ENCODE results near the gene RALGPS1.
"Not testable (repeated sequence)": the region's sequence is repeated elsewhere in the genome, so short reads cannot be mapped to it uniquely, and the experiment has no call there.

Gene RALGPS1

GRCh38 chr9:127168756-127169574, 254.4 kb downstream of the RALGPS1 start:
- in situ Hi-C loops (cut with MboI; ENCODE audit: low sequenced_read_pairs) = no loop called here

DNA sequence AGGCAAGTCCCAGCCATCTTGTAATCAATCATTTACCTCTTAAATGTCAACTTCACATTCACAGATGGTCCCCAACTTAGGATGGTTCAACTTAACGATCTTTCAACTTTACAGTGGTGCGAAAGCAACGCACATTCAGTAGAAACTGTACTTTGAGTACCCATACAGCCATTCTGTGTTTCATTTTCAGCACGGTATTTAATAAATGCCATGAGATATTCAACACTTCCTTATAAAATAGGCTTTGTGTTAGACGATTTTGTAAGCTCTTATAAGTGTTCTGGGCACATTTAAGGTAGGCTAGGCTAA, 254.9 kb downstream of the RALGPS1 start:
- in situ Hi-C loops (cut with MboI; ENCODE audit: low sequenced_read_pairs) = no loop called here

GRCh38 chr9:127170103-127170502, 255.5 kb downstream of the RALGPS1 start:
- in situ Hi-C loops (cut with MboI; ENCODE audit: low sequenced_read_pairs) = no loop called here

DNA sequence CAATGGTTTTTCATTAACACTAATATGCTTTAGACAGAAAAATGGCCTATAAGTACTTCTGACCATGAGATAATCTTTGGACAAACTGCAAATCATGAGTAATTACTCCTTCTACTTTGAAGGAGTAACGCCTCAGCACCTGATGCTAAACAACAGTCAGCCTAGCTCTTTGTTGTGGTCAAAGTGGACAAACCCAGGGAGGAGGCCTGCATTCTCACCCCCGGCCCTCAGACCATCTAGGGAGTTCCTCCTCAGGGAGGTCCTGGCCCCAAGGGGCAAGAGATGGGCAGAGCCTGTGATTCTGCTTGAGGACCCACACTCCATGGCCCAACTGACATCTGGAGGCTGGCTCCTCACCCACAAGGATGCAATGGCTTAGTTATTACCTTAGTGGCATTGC, 256.1 kb downstream of the RALGPS1 start:
- in situ Hi-C loops (cut with MboI; ENCODE audit: low sequenced_read_pairs) = no loop called here

GRCh38 chr9:127171348-127171747, 256.8 kb downstream of the RALGPS1 start:
- in situ Hi-C loops (cut with MboI; ENCODE audit: low sequenced_read_pairs) = not testable (repeated sequence)

- in situ Hi-C loops (cut with MboI; ENCODE audit: low sequenced_read_pairs) = no loop called here
Observed at GRCh38 chr9:127172066-127172707, 257.6 kb downstream of the RALGPS1 start.

DNA sequence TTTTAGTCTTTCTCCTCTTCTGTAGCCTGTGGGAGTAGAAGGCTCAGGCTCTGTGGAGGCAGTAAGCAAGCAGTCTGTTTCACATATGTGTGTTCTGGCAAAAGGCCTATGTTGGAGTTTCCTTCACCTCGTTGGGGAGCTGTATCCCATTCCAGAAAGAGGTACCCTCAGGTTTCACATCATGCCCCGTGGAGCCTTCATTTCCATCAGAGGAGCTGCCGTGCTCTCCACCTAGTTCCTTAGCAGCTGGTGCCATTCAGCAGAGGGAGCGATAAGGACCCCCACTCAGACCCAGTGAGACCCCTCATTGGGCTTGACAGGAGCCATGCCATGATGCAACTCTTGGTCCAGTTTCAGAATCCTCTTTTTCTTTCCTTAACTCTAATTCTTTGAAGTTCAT, 258.5 kb downstream of the RALGPS1 start:
- in situ Hi-C loops (cut with MboI; ENCODE audit: low sequenced_read_pairs) = no loop called here

GRCh38 chr9:127174386-127175318, 260.1 kb downstream of the RALGPS1 start:
- in situ Hi-C loops (cut with MboI; ENCODE audit: low sequenced_read_pairs) = no loop called here

GRCh38 chr9:127175319-127175715, 260.7 kb downstream of the RALGPS1 start:
- in situ Hi-C loops (cut with MboI; ENCODE audit: low sequenced_read_pairs) = no loop called here

DNA sequence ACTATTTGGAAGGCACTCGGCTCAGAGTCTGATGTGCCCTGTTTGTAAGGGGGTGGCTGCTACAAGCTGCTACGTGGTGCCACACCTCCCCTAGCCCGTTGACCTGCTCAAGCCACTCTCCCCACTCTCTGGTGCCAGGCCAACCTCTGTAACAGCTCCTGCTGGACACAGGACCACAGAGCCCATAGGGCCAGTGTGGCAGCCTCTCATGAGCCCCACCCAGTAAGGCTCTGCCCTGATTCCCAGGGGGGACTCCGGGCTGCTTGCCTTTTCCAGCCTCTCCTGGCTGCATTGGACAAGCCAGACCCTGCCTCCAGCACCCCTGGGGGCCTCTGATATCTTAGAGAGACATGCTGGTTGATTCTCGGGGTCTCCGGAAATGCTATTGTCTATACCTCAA, 261.2 kb downstream of the RALGPS1 start:
- in situ Hi-C loops (cut with MboI; ENCODE audit: low sequenced_read_pairs) = no loop called here

GRCh38 chr9:127176631-127177030, 262.0 kb downstream of the RALGPS1 start:
- in situ Hi-C loops (cut with MboI; ENCODE audit: low sequenced_read_pairs) = no loop called here

DNA sequence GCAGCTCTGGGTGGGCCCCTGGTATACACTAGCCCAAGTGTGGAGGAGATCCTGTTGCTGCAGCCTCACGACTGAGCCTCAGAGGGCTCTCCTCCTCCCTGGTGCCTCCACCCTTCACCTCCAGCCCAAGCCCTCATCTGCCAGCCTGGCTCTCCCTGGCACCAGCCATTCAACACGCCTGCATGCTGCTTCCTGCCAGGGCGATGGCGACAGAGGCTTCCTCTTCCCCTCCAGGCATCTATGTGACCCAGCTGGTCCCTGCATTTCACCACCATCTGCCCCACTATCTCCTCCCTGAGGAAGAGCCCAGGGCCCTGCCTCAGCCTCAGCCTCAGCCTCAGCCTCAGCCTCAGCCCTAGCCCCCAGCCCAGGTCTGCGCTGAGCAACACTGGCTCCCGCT, 262.6 kb downstream of the RALGPS1 start:
- in situ Hi-C loops (cut with MboI; ENCODE audit: low sequenced_read_pairs) = no loop called here

DNA sequence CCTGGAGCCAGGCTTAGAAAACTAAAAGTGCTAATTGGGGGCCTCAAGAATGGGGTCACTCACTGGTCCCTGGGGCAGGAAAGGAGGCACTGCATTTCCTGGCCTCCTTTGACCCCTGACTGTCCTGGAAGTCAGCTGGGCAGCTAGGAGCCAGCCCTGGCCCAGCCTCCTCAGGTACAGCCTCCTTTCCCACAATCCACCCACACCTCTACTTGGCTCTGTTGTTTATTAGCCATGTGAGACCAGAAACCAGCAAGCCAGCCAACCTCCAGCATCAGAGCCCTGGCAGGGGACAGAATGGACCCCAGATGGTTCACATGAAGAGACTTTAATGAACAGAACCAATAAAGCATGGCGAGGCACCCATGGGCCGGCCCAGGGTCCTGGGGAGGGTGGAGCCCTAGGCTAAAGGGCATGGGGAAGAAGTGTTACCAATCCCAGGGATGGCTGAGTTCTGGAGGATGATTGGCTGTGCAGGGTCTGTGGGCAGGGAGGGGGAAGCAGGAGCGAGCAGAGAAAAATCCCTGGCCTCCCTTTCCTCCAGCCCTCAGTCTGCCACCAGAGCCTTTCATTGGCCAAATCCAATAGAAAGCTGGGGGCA, 263.2 kb downstream of the RALGPS1 start:
- in situ Hi-C loops (cut with MboI; ENCODE audit: low sequenced_read_pairs) = no loop called here

DNA sequence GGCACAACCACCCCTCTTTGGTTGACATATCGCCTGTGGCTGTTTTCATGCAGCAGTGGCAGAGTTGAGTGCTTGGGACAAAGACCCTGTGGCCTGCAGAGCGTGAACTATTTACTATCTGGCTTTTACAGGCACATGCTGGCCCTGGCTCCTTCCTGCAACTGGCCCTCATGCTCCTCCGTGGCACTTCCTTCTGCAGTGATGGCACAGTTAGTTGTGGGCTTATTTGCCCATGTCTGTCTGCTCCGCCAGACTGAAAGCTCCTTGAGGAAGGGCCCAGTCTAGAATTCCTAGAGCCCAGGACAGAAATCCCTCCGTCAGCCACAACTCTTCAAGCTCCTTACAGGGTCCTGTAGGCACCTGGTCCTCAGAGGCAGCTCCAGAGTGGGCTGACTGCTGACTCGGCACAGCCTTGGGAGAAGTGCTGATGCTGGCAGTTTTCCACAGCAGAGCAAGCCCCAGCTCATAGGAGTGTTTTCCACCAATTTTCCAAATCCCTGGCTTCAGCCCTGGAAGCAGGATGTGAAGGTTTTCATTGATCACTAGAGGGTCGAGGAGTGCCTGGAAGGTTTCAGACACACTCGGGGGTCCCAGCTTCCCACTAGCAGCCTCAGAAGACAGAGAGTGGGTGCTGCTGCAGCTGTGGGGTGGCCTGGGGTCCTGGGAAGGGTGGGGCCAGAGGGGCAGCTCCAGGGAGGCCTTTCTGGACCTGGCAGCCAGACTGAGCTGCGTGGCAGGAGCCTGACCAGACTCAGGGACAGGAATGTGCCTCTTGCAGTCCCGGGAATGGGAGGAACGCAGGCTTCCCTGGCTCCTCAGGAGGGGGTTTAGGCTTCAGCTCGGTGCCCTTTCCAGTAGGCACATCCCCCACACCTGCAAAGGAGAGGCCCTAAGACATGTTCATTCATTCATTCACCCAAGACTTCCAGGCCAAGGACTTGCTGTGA, 264.4 kb downstream of the RALGPS1 start:
- in situ Hi-C loops (cut with MboI; ENCODE audit: low sequenced_read_pairs) = no loop called here

DNA sequence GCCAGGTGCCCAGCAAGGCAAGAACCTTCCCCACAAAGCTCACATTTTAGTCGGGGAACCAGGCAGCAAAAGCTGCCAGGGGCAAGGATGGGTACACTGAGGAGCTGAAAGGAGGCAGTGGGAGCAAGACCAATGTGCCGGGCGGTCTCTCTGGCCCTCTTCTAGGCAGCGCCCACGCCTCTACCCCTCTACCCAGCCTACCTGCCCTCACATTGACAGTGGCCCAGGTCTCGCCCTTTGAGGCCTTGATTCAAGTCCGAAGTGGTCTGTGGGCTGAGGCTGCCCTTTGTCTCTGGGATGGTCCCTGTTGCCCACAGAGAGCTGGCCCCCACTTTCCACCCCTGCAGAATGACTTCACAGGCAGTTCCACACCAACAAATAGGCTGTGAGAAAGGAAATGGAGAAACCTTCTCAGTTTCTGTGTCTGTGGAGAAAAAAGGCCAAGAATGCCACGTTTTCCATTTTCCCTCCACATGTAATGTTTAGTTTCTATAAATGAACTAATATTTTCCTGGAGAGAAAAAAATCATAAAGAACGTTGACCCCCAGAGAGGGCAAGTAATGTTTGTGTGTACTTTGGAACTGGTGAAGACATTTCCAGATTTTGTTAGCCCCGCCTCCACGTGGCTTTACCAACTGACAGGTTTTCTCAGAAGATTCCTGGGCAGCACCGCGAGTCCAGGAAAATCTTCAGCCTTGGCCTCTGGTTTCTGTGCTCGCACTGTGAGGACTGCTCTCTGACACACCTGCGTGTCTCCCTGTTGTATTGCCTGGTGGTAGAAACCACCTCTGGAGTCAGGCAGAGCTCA, 265.3 kb downstream of the RALGPS1 start:
- in situ Hi-C loops (cut with MboI; ENCODE audit: low sequenced_read_pairs) = no loop called here

DNA sequence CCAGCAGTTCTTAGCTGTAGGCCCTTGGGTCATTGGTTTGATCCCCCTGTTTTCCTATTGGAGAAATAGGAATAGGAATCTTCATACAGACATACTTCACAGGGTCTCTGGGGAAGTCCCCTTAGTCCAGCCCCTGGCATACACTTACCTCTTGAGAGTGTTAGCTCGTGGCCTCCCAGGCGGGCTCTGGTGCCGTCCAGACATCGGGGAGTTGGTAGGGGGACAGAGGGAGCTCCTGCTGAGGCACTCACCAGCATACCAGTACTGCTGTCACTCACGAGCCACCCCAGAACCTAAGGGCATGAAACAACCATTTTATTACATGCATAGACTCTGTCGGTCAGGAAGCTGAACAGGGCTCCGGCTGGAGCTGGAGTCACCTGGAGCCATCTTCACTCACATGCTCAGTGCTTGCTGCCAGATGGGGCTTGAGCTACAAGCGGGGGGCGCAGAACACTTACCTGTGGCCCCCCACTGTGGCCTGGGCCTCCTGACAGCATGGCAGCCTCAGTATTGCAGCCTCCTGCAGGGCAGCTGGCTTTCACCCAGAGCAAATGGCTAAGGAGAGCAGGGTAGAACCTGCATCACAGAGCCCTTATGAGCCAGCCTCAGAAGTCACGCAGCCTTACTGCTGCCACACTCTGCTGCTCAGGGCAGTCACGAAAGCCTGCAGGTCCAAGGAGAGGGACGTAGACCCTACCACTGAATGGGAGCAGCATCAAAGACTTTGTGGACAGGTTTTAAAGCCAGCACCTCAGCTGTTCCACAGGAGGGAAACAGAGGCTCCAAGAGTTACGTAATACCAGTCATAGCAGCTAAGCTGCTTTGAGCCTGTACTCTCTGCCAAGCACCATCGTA, 266.1 kb downstream of the RALGPS1 start:
- in situ Hi-C loops (cut with MboI; ENCODE audit: low sequenced_read_pairs) = no loop called here

DNA sequence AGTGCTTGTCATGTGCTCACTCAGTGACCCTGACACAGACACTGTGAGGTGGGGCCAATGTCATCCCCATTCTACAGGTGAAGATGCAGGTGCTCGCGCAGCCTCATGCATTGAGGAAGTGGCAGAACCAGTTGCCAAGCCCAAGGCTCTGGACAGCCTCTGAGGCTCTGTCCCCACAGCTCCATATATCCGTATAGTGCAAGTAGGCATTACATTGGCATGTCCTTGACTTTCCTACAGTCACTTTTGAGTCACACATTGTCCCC, 266.7 kb downstream of the RALGPS1 start:
- in situ Hi-C loops (cut with MboI; ENCODE audit: low sequenced_read_pairs) = no loop called here

- in situ Hi-C loops (cut with MboI; ENCODE audit: low sequenced_read_pairs) = no loop called here
Observed at GRCh38 chr9:127181595-127182190, 267.1 kb downstream of the RALGPS1 start.
